ENCODE data around the gene SLC6A19.

The SLC6A19 gene

DNA sequence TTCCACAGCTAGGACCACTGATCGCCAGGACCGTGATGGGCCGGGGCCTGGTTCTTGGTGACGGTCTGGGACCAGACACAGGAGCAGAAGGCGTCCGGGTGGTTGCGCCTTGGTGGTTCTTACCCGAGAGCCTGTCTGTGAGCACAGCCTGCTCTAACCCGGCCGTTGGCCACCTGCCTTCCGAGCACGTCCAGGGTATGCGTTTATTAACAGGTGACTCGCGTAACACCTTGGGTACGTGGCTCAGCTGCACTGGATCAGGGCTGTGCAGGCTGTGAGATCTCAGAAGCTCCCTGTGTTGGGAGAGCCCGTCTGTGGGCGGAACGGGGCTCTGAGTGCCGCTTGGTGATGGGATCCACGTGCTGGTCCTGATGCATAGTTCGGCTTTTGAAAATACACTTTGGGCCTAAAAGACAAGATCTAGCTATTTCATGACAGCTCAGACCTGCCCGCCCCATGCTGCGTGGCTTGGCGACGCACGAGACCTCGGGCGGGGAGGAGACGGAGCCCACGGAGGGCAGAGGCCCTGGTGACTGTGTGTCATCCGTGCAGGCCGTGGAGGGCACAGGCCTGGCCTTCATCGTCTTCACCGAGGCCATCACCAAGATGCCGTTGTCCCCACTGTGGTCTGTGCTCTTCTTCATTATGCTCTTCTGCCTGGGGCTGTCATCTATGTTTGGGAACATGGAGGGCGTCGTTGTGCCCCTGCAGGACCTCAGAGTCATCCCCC lies 17.1 kb downstream of the SLC6A19 start:
- CTCF ChIA-PET, result interaction anchor here (1.6 kb wide), 1 partner anchor 44 kb away, joined by 5 read pairs; no protein-coding TSS in a partner anchor
- Histone ChIP-seq H3K27ac (ENCODE audit: extremely low read depth, low read depth, low read length) (no peak overlapping the region), H3K9me3 (ENCODE audit: control insufficient read depth, insufficient read depth, low read depth, low read length) (no peaks in the 10 kb centered on the region), H3K36me3 (ENCODE audit: control insufficient read depth in 2 of 2, insufficient read depth in 1 of 2, low read length in 2 of 2) (no peaks in the 10 kb centered on the region), H3K4me1 (ENCODE audit: control insufficient read depth, insufficient read depth, low read length) (no peaks in the 10 kb centered on the region), H3K4me3 (ENCODE audit: low read depth, low read length) (no peak overlapping the region)
- no peak for TF ChIP-seq GLIS1 (tag by site-specific recombination; IDR thresholded peaks at IDR 0.05)
- TF ChIP-seq ZSCAN16 (tag by site-specific recombination; IDR thresholded peaks at IDR 0.05), result no peak
- no peak for TF ChIP-seq ZNF629 (tag by site-specific recombination; IDR thresholded peaks at IDR 0.05)
- TF ChIP-seq, protein P1, sequence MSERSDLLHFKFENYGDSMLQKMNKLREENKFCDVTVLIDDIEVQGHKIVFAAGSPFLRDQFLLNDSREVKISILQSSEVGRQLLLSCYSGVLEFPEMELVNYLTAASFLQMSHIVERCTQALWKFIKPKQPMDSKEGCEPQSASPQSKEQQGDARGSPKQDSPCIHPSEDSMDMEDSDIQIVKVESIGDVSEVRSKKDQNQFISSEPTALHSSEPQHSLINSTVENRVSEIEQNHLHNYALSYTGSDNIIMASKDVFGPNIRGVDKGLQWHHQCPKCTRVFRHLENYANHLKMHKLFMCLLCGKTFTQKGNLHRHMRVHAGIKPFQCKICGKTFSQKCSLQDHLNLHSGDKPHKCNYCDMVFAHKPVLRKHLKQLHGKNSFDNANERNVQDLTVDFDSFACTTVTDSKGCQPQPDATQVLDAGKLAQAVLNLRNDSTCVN (tag by site-specific recombination; optimal IDR thresholded peaks at IDR 0.05), result no peak
- TF ChIP-seq ZXDB (tag by site-specific recombination; IDR thresholded peaks at IDR 0.05), result no peak
- no peak for TF ChIP-seq ZNF610 (tag by site-specific recombination; IDR thresholded peaks at IDR 0.05; ENCODE audit: borderline replicate concordance)
- TF ChIP-seq ZNF558 (tag by site-specific recombination; IDR thresholded peaks at IDR 0.05), result no peak
- no peak for TF ChIP-seq ZNF146 (tag by site-specific recombination; IDR thresholded peaks at IDR 0.05)
- TF ChIP-seq, protein P2, sequence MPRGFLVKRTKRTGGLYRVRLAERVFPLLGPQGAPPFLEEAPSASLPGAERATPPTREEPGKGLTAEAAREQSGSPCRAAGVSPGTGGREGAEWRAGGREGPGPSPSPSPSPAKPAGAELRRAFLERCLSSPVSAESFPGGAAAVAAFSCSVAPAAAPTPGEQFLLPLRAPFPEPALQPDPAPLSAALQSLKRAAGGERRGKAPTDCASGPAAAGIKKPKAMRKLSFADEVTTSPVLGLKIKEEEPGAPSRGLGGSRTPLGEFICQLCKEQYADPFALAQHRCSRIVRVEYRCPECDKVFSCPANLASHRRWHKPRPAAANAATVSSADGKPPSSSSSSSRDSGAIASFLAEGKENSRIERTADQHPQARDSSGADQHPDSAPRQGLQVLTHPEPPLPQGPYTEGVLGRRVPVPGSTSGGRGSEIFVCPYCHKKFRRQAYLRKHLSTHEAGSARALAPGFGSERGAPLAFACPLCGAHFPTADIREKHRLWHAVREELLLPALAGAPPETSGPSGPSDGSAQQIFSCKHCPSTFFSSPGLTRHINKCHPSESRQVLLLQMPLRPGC (tag by site-specific recombination; IDR thresholded peaks at IDR 0.05), result no peak
- no peak for TF ChIP-seq KLF16 (tag by site-specific recombination; IDR thresholded peaks at IDR 0.05)
- no peak for TF ChIP-seq ZNF660 (tag by site-specific recombination; IDR thresholded peaks at IDR 0.05)
- TF ChIP-seq, protein P3, sequence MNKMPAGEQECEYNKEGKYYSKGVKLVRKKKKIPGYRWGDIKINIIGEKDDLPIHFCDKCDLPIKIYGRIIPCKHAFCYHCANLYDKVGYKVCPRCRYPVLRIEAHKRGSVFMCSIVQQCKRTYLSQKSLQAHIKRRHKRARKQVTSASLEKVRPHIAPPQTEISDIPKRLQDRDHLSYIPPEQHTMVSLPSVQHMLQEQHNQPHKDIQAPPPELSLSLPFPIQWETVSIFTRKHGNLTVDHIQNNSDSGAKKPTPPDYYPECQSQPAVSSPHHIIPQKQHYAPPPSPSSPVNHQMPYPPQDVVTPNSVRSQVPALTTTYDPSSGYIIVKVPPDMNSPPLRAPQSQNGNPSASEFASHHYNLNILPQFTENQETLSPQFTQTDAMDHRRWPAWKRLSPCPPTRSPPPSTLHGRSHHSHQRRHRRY (tag by site-specific recombination; IDR thresholded peaks at IDR 0.05), result no peak
- TF ChIP-seq OSR2 (tag by site-specific recombination; IDR thresholded peaks at IDR 0.05), result no peak
- TF ChIP-seq ZNF335 (tag by site-specific recombination; conservative IDR thresholded peaks at IDR 0.05), result no peak
- no peak for TF ChIP-seq ZNF37A (tag by site-specific recombination; IDR thresholded peaks at IDR 0.05)
- no peak for TF ChIP-seq ZNF837 (tag by site-specific recombination; IDR thresholded peaks at IDR 0.05)
- TF ChIP-seq ZNF654 (tag by site-specific recombination; IDR thresholded peaks at IDR 0.05; ENCODE audit: low read depth), result no peak
- TF ChIP-seq ZNF248 (tag by site-specific recombination; IDR thresholded peaks at IDR 0.05), result no peak
- TF ChIP-seq SP2 (tag by site-specific recombination; IDR thresholded peaks at IDR 0.05), result no peak
- TF ChIP-seq SCRT1 (tag by site-specific recombination; IDR thresholded peaks at IDR 0.05; ENCODE audit: borderline replicate concordance), result no peak
- POLR2A ChIA-PET, result interaction anchor here (1.1 to 1.4 kb wide), 2 partner anchors 9 to 14 kb away, joined by 3 to 4 read pairs; no protein-coding TSS in a partner anchor

DNA sequence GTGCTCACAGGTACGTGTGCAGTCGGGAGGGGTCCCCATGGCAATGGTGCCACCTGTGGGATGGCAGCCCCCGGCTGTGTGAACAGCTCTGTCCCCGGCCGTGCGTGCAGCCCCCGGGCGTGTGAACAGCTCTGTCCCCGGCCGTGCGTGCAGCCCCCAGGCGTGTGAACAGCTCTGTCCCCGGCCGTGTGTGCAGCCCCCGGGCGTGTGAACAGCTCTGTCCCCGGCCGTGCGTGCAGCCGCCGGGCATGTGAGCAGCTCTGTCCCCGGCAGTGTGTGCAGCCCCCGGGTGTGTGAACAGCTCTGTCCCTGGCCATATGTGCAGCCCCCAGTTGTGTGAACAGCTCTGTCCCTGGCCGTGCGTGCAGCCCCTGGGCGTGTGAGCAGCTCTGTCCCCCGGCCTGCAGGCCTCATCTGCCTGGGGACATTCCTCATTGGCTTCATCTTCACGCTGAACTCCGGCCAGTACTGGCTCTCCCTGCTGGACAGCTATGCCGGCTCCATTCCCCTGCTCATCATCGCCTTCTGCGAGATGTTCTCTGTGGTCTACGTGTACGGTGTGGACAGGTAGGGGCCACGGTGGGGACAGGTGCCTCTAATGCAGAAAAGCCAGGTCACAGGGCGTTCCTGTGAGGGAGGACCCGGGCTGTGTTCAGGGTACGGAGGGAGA lies 17.8 kb downstream of the SLC6A19 start:
- Histone ChIP-seq H3K36me3 (ENCODE audit: control insufficient read depth in 2 of 2, insufficient read depth in 1 of 2, low read length in 2 of 2) (no peaks in the 10 kb centered on the region), H3K4me1 (ENCODE audit: control insufficient read depth, insufficient read depth, low read length) (no peaks in the 10 kb centered on the region), H3K9me3 (ENCODE audit: control insufficient read depth, insufficient read depth, low read depth, low read length) (no peaks in the 10 kb centered on the region), H3K27ac (ENCODE audit: extremely low read depth, low read depth, low read length) (no peak overlapping the region), H3K4me3 (ENCODE audit: low read depth, low read length) (no peak overlapping the region)
- ChIA-PET POLR2A (interaction anchor here (1.1 to 1.4 kb wide), 2 partner anchors 8 to 15 kb away, joined by 3 to 4 read pairs; no protein-coding TSS in a partner anchor), CTCF (interaction anchor here (1.1 to 1.6 kb wide), 2 partner anchors 45 to 51 kb away, joined by 5 to 9 read pairs; no protein-coding TSS in a partner anchor)
- no peak for TF ChIP-seq TCF7L2 (IDR thresholded peaks at IDR 0.05; ENCODE audit: borderline replicate concordance, low read depth, low read length)
- TF ChIP-seq ZNF354C (tag by site-specific recombination; IDR thresholded peaks at IDR 0.05; ENCODE audit: borderline replicate concordance, low read depth), result no peak
- TF ChIP-seq ZNF169 (tag by site-specific recombination; IDR thresholded peaks at IDR 0.05), result no peak
- TF ChIP-seq, protein P4, sequence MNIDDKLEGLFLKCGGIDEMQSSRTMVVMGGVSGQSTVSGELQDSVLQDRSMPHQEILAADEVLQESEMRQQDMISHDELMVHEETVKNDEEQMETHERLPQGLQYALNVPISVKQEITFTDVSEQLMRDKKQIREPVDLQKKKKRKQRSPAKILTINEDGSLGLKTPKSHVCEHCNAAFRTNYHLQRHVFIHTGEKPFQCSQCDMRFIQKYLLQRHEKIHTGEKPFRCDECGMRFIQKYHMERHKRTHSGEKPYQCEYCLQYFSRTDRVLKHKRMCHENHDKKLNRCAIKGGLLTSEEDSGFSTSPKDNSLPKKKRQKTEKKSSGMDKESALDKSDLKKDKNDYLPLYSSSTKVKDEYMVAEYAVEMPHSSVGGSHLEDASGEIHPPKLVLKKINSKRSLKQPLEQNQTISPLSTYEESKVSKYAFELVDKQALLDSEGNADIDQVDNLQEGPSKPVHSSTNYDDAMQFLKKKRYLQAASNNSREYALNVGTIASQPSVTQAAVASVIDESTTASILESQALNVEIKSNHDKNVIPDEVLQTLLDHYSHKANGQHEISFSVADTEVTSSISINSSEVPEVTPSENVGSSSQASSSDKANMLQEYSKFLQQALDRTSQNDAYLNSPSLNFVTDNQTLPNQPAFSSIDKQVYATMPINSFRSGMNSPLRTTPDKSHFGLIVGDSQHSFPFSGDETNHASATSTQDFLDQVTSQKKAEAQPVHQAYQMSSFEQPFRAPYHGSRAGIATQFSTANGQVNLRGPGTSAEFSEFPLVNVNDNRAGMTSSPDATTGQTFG (tag by site-specific recombination; IDR thresholded peaks at IDR 0.05; ENCODE audit: borderline replicate concordance), result no peak
- no peak for TF ChIP-seq ZNF335 (tag by site-specific recombination; conservative IDR thresholded peaks at IDR 0.05)
- TF ChIP-seq, protein P5, sequence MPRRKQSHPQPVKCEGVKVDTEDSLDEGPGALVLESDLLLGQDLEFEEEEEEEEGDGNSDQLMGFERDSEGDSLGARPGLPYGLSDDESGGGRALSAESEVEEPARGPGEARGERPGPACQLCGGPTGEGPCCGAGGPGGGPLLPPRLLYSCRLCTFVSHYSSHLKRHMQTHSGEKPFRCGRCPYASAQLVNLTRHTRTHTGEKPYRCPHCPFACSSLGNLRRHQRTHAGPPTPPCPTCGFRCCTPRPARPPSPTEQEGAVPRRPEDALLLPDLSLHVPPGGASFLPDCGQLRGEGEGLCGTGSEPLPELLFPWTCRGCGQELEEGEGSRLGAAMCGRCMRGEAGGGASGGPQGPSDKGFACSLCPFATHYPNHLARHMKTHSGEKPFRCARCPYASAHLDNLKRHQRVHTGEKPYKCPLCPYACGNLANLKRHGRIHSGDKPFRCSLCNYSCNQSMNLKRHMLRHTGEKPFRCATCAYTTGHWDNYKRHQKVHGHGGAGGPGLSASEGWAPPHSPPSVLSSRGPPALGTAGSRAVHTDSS (tag by site-specific recombination; IDR thresholded peaks at IDR 0.05), result no peak
- TF ChIP-seq GFI1B (tag by site-specific recombination; IDR thresholded peaks at IDR 0.05), result no peak
- TF ChIP-seq ZNF514 (tag by site-specific recombination; IDR thresholded peaks at IDR 0.05), result no peak
